Gastrocnemius medialis (tissue), 4 donors: Measurements from ENCODE around the gene EYS. TPM values are rescaled to one million over a fixed set of nuclear protein-coding genes. Genes with fewer than 3 reads are reported as not detected.

Experiments used
- ATAC-seq, 2 donors: fragments of 150-250 bp; one replicate each; pipeline ENCODE4 v1.9.1; 2016
- DNase-seq, 2 donors: peaks; one replicate each; pipeline ENCODE4 v3.0.0-alpha.2; 2019
- H3K27ac ChIP-seq, 4 donors: fragments of 200-600 bp; sonication (generic); 1 replicate in 1 of 4; 2 replicates in 3 of 4; pipeline ENCODE4 v1.5.1; 2016 to 2018; ENCODE audit warnings: mild to moderate bottlenecking in 2 of 4, moderate library complexity in 1 of 4
- H3K27me3 ChIP-seq, 3 donors: fragments of 200-600 bp; sonication (generic) in 2 of 3; 1 replicate in 1 of 3; 2 replicates in 2 of 3; pipeline versions ENCODE4 v1.5.1 to v1.6.0; 2016 to 2019; ENCODE audit warnings: mild to moderate bottlenecking in 1 of 3, moderate library complexity in 1 of 3
- H3K36me3 ChIP-seq, 2 donors: fragments of 200-600 bp; sonication (generic) in 1 of 2; one replicate each; pipeline ENCODE4 v1.5.1; 2017 to 2018
- H3K4me1 ChIP-seq, 2 donors: fragments of 200-600 bp; sonication (generic) in 1 of 2; one replicate each; pipeline ENCODE4 v1.5.1; 2016 to 2017; ENCODE audit warnings: mild to moderate bottlenecking in 2 of 2
- H3K4me3 ChIP-seq, 4 donors: fragments of 200-600 bp; sonication (generic) in 3 of 4; 1 replicate in 1 of 4; 2 replicates in 3 of 4; pipeline ENCODE4 v1.5.1; 2016 to 2019; ENCODE audit warnings: mild to moderate bottlenecking in 2 of 4
- H3K9me3 ChIP-seq, 3 donors: fragments of 200-600 bp; sonication (generic) in 2 of 3; 1 replicate in 1 of 3; 2 replicates in 2 of 3; pipeline ENCODE4 v1.5.1; 2016 to 2019
- POLR2A ChIP-seq, 2 donors: fragments of 450-650 bp; IDR thresholded peaks; one replicate each; pipeline ENCODE4 v1.6.1; 2017; ENCODE audit warnings: antibody characterized with exemption in 2 of 2, mild to moderate bottlenecking in 2 of 2, moderate library complexity in 2 of 2
- in situ Hi-C, 4 donors: fragments of 200-750 bp; cut with MboI; loops; one replicate each; pipeline versions ENCODE4 v1.15.0 to v1.8.0; 2017; ENCODE audit warnings: low sequenced_read_pairs in 4 of 4
- intact Hi-C: fragments of 100-400 bp; cut with DNase I; formaldehyde crosslinking; loops from one replicate; pipeline ENCODE4 v1.15.1; 2023; ENCODE audit warnings: low total_unique reads
- total RNA-seq, 4 donors: library from RNA; depleted of rRNA; stranded (reverse); fragments of >200 nt; gene quantifications; one replicate each; pipeline versions ENCODE4 v1.1.0 to v1.2.3, GENCODE V29; 2016
- TF ChIP-seq, protein P1 (sequence below), 5 experiments: fragments of 450-650 bp in 3 of 5; fragments of 200-600 bp in 2 of 5; sonication (generic) in 2 of 5; IDR thresholded peaks in 4 of 5; conservative IDR thresholded peaks in 1 of 5; 1 replicate in 4 of 5; 2 replicates in 1 of 5; pipeline ENCODE4 v1.5.1; 2016 to 2019; ENCODE audit warnings: antibody characterized with exemption in 5 of 5, mild to moderate bottlenecking in 3 of 5, moderate library complexity in 3 of 5

Gene EYS
- total RNA-seq = under 1 TPM in 1 of 4 donors, not detected in 3; 0.20 TPM

DNA sequence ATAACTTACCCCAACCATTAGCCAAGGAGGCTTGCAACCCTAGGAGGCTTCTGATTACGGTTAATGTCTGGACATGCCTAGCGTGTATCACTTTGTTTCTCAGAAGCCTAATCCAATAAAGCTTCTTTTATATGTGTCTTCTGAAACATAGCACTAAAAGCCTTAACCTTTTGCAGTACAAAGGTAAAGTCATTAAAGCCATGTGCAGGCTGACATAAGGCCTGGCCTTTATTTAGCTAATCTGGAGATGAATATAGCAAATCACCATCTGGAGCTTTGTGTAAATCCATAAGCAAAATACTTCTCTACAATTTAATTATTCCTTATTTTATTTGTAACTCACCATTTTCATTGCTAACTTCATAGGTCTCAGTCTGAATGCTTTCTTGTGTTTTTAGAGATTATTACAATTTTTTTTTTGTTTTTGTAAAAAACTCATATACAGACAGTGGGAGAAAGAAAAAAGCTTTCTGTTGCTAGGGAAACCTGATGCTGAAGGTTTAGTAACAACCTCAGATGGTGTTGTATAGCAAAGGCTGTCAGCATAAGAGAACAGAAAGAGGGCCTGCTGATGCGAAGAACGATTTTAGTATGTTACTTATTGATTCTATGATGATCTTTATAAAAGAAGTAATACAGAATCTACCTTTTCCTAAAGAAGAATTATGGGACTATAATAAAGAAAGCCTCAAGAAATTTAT lies at the start of gene EYS:
Gene EYS (minus strand): TSS at position 101 of the 701 bp plus-strand sequence. CDS start 211,816 bp downstream, outside the sequence.
- H3K27me3 ChIP-seq = no peaks in the 10 kb centered on the region
- in situ Hi-C loops (no loop called here), intact Hi-C loops (no loop called here)
- H3K4me3 ChIP-seq = no peak within 1 kb of the TSS
- no peak for ATAC-seq
- no peaks in the 10 kb centered on the region for H3K9me3 ChIP-seq
- no peaks in the 10 kb centered on the region for H3K36me3 ChIP-seq
- no peak for DNase-seq
- no peaks in the 10 kb centered on the region for H3K4me1 ChIP-seq
- TF ChIP-seq POLR2A (IDR thresholded peaks at IDR 0.05) = no peak
- TF ChIP-seq, protein P1, sequence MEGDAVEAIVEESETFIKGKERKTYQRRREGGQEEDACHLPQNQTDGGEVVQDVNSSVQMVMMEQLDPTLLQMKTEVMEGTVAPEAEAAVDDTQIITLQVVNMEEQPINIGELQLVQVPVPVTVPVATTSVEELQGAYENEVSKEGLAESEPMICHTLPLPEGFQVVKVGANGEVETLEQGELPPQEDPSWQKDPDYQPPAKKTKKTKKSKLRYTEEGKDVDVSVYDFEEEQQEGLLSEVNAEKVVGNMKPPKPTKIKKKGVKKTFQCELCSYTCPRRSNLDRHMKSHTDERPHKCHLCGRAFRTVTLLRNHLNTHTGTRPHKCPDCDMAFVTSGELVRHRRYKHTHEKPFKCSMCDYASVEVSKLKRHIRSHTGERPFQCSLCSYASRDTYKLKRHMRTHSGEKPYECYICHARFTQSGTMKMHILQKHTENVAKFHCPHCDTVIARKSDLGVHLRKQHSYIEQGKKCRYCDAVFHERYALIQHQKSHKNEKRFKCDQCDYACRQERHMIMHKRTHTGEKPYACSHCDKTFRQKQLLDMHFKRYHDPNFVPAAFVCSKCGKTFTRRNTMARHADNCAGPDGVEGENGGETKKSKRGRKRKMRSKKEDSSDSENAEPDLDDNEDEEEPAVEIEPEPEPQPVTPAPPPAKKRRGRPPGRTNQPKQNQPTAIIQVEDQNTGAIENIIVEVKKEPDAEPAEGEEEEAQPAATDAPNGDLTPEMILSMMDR (IDR thresholded peaks at IDR 0.05 in 4 of 5, conservative IDR thresholded peaks at IDR 0.05 in 1 of 5) = no peak
- H3K27ac ChIP-seq = no peak within 1 kb of the TSS

DNA sequence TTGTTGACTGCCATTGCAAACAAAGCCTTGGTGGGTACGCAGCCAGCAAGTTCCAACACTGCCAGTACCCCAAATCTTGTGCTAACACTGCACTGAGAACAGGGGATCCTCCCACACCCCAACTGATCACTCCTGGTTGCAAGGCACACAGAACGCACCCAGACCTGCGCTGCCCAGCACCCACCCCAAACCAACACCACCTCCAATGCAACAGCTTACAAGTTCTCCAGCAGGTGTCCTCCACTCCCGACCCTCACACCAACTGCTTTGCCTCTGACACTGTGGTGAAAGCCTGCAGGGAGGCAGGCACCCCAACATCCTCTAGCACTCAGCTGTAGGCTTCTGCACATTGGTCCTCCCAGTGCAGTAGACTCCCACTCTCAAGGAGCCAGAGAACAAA lies 39.3 kb upstream of the EYS start:
- in situ Hi-C loops = no loop called here
- no peaks in the 10 kb centered on the region for H3K4me1 ChIP-seq
- no peak overlapping the region for H3K27ac ChIP-seq
- intact Hi-C loops = no loop called here
- no peaks in the 10 kb centered on the region for H3K9me3 ChIP-seq
- no peaks in the 10 kb centered on the region for H3K27me3 ChIP-seq
- TF ChIP-seq, protein P1 (IDR thresholded peaks at IDR 0.05 in 4 of 5, conservative IDR thresholded peaks at IDR 0.05 in 1 of 5) = no peak
- no peak for TF ChIP-seq POLR2A (IDR thresholded peaks at IDR 0.05)
- no peak for ATAC-seq
- H3K36me3 ChIP-seq = no peaks in the 10 kb centered on the region
- DNase-seq = no peak
- no peak overlapping the region for H3K4me3 ChIP-seq

DNA sequence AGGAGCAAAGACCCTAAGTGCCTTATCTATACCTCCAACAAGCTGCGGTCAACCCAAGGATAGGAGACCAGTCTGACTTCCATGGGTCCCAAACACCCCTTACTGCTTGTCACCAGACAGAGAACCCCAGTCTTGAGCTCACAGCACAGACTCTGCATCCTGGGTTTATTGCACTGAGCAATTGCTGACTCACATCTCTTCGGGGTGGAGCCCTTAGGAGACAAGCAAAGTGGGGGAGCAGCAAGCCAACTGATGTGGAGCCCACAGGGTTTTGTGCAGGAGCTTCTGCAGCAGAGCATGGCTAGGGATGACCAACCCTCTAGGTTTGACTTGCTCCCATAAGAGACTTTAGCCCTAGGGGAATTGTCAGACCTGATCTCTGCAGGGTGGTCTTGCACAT lies 38.6 kb upstream of the EYS start:
- Histone ChIP-seq H3K4me1 (no peaks in the 10 kb centered on the region), H3K36me3 (no peaks in the 10 kb centered on the region), H3K4me3 (no peak overlapping the region), H3K27me3 (no peaks in the 10 kb centered on the region), H3K9me3 (no peaks in the 10 kb centered on the region), H3K27ac (no peak overlapping the region)
- in situ Hi-C loops = no loop called here
- TF ChIP-seq, protein P1 (IDR thresholded peaks at IDR 0.05 in 4 of 5, conservative IDR thresholded peaks at IDR 0.05 in 1 of 5) = no peak
- no peak for TF ChIP-seq POLR2A (IDR thresholded peaks at IDR 0.05)
- DNase-seq (no peak), ATAC-seq (no peak)
- intact Hi-C loops = no loop called here

DNA sequence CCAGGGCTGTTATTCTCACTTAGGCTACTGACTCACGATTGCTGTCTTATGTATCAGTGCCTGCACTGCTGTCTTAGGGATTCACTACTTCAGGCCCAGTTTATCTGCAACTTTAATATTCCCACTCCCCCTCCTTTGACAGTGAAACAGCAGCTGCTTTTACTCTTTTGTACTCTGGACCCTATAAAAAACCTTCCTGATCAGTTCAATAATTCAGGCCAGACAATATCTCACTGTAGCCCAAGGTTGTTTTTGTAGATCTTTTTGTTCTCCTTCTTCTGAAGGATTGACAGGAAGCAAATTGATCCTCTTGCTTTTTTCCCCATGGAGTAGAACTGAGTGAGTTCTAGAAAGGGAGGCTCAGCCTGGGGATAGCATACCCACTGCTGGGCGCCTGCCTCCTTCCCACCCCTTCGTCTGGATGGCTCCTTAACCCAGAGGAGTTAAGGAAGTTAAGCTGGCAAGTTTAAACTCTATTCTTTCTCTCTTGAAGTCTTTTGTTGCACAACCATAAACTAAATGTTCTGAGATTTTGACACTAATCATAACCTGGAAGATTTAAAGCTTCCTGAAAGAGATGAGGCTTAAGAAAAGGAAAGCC lies 22.0 kb upstream of the EYS start:
- in situ Hi-C loops = no loop called here
- DNase-seq = no peak
- H3K9me3 ChIP-seq = no peaks in the 10 kb centered on the region

More for the DNA sequence above, 22.0 kb upstream of the EYS start:
- H3K4me1 ChIP-seq = no peaks in the 10 kb centered on the region
- no peak overlapping the region for H3K27ac ChIP-seq
- no peaks in the 10 kb centered on the region for H3K36me3 ChIP-seq
- no peak overlapping the region for H3K4me3 ChIP-seq
- ATAC-seq = no peak
- H3K27me3 ChIP-seq = no peaks in the 10 kb centered on the region
- TF ChIP-seq, protein P1 (IDR thresholded peaks at IDR 0.05 in 4 of 5, conservative IDR thresholded peaks at IDR 0.05 in 1 of 5) = no peak
- no peak for TF ChIP-seq POLR2A (IDR thresholded peaks at IDR 0.05)
- intact Hi-C loops = no loop called here
